GM21381 (cell line): ENCODE measurements around the gene UST.
"Not testable (repeated sequence)": the region's sequence is repeated elsewhere in the genome, so short reads cannot be mapped to it uniquely, and the experiment has no call there.

Experiments
- ATAC-seq: cut with Tn5 transposase; IDR thresholded peaks from one replicate; pipeline ENCODE4 v1.9.1; 2021; ENCODE audit warnings: mild to moderate bottlenecking, moderate library complexity; ENCODE audit not compliant: unreplicated experiment

The UST gene

DNA sequence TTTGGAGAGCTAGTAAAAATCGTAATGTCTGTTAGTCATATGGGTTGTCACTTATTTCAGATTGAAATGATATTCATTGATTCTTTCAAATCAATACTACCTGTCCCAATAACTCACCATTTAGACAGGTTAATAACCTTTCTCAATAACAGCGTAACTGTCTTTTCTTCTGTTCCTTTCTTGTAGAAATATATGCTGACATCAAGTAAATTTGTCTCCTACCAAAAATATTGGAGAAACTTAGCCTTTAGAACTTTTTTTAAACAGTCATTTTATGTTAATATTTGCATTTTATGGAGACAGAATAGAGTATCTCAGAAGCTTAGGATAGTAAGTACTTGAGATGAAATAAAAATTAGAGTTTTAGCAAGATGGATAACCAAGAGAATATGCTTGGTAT, 278.2 kb downstream of the UST start:
- no peak for ATAC-seq

DNA sequence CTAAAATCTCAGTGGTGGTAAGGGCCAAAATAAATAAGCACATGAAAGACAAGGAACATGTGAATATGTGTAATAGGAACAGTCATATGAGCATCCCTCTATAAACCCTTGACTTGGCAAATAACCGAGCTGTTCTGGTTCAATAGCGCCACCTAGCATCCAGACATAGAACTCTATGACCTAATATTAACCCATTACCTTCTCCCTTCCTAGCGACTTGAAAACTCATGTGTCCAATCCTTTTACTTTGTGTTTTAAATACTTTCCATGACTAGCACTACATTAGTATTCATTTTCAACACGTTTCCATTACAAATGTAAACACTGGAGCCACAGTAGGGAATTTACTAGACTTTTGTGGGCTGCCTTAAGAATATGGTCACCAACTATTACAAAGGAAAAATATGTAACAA, 279.7 kb downstream of the UST start:
- ATAC-seq: no peak

DNA sequence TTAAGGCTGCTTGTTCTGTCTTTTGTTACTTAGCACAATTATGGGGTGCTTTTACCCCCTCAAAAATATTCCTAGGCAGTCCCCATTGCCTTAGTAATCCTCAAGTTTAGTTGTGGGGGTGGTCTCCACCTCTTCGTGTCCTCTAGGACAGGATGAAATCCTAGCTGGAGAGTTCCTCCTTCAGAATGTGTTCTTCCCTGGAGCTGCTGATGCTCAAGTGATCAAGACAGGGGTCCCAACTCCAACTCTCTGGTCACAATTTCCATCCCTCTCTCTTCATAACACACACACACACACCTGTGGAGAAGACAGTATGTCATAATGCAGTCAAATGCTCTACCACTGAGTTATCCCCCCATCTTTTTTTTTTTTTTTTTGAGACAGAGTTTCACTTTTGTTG, 280.7 kb downstream of the UST start:
- no peak for ATAC-seq

DNA sequence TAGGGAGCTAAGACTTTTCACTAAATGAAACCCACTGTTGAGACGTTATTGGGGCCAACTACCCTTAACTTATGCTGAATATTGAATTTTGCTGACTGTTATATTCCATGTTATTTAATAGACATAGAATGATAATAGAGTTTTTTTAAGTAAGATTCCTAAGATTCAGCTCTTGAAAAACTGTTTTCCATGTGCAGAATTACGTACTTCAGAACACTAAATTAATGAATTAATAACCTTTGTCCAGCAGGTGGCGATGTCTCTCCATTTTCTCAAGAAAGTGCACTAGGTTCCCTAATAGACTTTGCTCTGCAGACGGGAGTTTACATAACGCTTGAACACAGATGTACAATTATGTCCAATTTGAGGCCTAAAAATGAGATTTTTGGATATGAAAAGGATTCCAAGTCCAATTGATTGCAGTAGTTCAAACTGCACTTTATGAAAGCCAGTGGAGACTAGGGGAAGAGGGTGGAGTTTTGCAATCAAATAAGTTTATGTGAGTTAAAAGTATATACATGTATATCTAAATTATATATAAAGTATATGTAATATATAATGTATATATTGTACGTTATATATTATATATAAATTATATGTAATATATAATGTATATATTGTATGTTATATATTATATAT, 282.1 kb downstream of the UST start:
- ATAC-seq: no peak

DNA sequence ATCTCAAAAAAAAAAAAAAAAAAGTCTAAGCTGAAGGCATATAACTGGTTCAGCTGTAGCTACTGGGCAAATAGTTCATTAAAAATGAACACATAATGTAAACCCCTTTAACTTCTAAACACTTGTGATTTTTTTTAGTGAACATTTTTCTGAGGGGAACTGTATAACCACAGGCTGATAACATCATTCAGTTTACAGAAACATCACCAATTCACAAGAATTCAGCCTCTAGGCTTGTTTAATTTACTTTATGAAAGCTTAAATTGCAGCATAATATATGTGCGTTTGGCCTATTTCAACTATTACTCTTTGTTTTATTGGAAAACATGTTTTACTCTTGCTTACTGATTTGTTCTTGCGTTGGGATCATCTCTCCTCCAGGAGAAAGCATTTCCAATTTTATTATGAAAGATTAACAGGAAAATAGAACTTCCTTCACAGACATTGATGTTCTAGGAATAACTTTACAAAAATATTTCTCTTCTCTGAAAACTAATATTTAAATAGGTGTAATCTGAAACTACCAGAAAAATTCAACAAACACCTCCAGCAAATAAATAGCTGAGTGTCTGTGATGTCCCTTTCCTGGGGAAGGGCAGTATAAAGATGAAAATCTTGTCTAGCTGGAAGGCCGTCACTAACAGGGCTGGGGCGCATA, 284.5 kb downstream of the UST start:
- ATAC-seq: no peak

DNA sequence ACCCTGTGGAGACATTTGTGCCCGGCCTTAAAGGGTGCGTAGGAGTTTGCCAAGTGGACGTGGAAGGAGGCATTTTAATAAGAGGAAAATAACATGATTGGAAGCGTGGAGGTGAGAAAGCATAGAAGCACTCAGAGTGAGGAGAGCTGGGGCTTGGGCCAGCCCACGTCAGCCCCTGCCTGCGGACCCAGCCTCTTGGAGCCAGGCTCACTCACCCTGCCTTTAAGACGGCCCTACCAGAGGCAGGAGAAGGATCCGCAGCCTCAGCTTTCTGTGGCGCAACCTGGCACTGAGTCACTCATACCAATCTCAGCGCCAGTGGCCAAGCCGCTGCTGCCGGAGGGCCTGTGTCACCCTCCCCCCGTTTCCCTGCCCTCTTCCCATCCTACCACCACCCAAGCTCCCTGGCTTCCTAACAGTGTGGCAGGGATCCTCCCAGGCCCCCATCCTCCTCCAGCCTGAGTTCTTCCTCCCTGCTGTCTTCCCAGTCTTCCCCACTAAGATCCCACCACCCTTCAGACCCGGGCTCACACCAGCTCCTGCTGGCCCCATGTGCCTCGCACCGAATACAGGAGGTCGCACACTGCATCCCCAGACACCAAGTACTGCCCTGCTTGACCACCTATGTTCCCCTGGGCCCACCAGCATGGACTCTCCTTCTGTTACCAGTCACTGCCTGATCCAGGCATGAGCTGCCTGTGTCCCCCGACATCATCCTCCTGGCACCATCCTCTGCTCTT, 285.2 kb downstream of the UST start:
- peak; percentile 10 for ATAC-seq

DNA sequence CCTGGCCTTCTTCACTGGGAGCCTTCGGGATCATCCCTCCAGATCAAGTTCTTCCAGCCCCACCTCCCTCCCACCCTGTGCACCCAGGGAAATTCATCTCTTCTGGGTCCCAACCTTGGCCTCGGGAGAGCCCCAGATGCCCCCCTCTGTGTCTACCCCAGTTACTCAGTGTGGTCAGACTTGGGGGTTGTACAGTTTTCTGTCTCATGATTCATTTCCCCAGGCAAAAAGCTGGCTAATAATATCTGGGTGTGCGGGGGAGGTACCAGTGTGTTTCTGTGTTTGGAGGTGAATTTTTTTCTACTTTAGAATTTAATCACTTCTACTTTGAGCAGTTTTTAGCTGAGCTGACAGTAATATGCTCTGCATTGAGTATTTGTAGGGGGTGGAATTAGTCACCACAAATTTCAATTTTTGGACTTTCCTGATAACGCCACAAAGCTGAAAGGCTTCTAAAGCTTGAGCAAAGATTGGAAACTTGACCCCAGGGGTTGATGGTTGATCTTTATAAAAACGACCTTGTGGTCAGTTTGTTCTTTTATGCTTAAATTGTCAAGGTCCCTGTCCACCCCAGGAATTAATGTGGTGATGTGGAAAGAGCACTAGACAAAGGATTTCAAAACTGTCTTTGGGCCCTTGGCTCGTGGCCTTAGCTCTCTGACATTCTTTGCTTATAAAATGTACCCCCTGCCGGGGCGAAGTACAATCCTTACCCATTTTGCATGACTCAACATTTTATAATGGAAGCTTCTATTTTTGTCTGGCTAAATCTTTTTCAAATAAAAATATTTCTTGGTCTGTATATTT, 286.0 kb downstream of the UST start:
- peak; percentile 75 for ATAC-seq

DNA sequence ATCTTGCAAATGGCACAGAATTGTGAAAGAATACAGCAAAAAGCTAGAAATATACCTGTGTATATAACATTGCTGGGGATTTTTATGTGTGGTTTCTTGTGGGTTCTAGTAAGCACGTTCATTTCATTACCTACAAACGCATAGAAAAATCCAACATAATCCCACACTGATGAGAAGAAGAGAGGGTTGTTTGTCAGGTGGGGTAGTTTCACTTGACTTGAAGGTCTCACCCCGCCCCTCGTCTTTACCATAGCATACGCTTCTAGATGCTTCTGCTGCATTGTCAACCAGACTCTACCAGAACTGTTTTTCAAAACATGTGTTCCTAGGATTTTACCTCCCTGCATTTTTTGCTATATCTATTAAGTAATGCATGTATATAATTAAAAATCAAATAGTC, 286.6 kb downstream of the UST start:
- ATAC-seq: no peak

DNA sequence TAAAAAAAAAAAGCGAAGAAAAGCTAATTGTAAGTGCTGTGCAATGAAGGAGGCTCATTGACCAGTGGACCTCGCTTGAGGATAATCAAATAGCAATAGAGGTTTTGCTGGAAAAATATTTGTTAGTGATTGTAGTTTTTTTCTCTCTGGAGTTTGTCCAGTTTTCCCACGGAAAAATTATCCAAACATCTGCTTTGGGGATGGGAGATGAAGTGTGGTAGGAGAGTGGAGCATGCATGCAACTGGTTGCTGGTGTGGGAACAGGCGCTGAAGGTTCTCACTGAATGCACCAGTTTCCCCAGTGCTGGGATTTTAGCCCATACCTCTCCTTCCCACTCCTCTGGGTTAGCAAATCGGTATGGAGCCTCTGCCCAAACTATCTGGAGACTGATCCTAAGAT, 288.9 kb downstream of the UST start:
- no peak for ATAC-seq

DNA sequence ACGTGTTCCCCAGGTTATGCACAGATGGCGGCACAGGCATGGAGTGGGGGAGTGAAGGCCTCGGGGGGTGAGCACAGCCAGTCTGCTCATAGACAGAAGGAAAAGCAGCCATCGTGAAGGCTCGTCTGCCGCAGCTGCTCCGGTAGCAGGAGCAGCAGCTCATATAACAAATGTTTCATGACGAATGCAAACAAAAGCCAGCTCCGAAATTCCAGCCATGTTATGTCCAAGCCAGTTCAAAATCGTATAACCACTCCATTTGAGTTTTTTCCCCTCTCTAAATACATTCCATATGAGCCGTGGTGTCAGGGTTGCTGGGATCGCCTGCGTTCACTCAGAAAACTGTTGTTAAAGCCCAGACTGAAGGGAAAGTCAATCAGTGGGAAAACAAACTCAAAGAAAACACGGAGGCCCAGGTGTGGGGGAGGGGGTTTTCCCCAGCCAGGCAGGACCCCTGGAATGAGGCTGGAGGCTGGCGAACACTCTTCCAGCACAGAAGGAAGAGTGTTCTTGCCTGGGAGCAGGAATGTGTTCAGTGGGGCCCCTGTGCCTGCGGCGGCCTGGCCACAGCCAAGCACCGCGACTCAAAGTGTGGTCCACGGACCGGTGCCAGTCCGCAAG, 290.3 kb downstream of the UST start:
- no peak for ATAC-seq

DNA sequence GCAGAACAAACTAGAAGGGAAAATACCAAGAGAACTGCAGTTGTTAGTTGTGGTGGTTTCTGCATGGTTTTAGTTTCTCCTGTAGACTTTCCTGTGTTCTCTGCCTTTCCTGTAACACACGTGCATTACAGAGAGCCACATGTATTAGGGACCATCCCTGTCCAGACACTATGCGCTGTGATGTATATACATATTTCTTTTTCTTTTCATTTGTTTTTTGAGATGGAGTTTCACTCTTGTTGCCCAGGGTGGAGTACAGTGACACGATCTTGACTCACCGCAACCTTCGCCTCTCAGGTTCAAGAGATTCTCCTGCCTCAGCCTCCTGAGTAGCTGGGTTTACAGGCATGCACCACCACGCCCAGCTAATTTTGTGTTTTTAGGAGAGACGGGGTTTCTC, 292.2 kb downstream of the UST start:
- ATAC-seq: not testable (repeated sequence)

DNA sequence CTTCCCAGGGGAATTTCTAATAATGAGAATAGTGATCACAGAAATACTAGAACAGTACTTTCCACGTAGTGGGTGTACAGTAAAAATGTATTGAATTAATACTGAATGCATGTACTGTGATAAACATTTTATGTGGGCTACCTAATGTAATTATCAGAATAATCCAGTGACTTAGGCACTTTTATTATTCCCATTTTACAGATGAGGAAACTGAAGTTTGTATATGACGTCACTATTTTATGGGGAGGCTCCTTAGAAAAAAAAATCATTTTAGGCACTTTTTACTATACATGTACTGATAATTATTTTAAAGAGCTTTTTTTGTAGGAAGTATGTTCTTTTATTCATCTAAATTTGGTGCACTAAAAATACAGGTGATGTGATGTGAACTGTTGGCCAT, 295.1 kb downstream of the UST start:
- no peak for ATAC-seq

DNA sequence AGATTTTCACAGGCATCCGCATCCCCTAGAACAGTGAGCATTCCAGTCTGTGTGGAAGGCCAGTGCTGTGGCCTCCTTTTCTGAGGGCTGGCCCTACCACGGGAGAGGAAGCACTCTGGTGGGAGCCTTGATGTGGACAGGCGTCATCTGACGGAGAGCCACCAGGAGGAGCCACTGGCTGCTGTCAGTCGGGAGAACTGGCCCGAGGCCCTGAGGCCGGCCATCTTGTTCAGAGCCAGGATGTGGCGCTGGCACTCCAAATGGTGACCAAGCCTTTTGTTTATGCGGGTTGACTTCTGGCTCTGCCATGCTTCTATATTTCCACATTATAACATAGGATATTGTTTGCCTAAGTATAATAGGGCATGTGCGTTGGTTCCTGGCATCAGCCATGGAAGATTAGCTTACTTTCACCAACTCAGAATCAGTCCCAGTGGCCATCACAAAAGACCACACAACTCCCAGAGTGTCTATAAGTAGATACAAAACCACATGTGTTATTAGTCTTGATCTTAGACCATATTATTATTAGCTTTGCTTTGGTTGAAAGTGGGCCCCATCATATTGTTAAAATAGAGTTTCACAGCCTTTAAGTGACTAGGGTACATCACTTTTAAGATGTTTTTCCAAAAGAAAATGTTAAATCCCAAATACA, 296.8 kb downstream of the UST start:
- ATAC-seq: no peak

DNA sequence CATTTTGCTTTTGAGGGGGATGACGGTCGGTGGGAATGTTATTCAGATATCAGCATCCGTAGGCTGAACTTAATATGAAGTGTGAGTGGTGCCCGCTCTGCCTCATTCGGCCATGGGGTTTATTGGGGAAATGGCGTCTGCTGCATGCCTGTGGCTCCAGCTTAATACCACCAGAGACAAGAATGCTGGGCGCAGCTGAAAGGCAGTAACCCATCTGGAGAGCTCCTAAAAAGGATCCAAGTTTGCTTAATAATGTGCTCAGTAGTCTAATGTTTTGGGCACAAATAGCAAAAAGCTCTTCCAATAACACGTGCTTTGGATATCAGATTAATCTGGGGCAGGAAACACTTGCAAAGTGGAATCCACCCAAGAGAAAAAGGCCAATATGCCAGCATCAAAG, 297.7 kb downstream of the UST start:
- no peak for ATAC-seq

DNA sequence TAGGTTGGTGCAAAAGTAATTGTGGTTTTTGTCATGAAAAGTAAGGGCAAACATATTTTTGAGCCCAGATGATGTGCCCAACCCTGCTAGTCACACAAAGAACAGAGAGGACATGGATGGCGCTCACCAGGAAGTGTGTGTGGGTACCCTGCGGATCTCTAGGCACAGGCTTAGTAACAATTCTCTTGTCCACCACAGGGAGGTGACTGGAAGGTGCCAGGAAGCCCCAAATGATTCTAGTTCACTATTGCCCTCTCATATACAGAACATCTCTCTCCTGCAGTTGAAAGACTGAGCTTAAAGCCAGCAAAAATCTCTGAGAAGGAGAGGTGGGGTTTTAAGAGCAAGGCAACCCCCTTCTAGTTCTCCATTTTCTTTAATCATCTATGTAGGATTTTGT, 298.6 kb downstream of the UST start:
- peak; percentile 61 for ATAC-seq

DNA sequence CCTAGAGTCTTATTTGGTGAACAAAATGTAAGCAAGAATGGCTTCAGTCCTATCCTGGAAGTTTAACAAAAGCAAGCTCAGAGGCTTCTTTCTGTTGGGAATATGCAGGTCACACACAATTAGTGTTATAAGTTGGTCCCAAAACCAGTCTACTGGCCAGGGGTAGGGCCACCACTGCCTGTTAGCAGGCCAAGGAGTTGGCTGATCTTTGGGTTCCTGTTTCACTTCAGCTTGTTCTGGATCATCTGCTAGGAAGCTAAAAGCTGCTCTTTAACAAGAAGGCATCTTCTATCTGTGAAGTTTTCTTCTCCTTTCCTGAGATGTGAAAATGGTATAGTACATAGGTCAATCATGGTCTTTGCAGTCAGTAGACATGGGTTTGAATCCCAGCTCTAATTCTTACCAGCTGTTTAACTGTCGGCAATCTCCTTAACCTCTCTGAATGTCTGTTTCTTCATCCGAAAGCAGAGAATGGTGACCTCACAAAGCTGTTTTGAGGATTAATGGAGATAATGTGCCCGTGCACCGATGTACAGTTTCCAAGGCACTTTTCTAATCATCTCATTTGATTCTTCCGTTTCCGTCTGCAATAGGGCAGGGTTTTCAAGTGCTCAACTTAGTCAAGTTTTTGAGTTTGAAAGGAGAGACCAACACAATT, 299.5 kb downstream of the UST start:
- no peak for ATAC-seq

DNA sequence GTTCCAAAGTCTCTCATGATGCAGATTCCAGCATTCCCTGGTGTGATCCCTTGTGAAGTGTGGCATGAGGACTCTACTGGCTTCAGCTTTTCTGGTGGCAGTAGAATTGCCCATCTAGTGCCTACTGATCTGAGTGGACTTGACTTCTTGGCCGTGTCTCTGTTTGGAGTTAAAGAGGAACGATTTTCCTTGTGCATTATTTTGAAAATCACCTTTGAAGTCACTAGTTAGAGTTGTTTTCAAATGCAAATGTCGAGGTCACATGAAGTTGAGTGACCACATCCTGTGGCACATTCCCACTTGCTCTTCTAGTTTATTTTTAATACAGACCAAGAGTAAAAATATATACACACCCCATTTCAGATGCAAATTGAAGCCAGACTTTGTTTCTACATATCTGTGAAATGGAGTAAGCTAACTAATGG, 300.0 kb downstream of the UST start:
- ATAC-seq: peak; percentile 82

DNA sequence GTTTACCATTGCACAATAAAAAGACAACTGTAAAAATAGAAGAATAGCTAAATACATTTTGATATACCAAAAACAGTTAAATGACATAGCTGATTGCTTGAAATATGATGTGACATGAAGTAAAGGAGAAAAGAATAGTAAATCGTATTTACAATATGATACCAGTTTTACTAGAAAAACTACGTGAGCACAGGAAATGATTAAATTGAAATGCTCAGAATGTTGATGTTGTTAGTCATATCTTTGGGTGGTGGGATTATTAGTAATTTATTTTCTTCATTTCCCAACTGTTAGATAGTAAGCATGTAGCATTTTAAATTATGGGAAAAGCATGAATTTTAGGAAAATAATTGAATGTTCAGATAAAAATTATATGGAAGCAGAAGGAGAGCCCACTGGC, 302.4 kb downstream of the UST start:
- no peak for ATAC-seq

DNA sequence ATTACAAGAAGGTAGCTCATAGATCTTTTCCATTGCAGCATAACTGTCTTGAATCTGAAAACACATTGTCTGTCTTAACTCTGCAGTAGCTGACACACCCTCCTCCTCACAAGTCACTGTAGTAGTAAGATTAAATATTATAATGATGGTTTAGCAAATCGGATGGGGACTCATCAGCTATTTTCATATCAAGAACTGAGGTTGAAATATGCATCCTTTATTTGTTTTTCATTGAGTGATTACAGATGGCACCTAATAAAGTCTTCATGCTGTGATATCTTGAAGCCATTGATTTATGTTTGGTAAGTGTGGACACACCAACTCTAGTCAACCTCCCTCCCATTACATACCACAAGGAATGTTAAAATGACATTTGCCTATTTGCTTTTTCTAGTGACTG, 303.3 kb downstream of the UST start:
- ATAC-seq: no peak
